ENCODE data around the gene JPH2. TPM values are rescaled to one million over a fixed set of nuclear protein-coding genes. Genes with fewer than 3 reads are reported as not detected.
A peak's percentile ranks its signal among the peaks of the same experiment; 100 is the strongest.

The JPH2 gene
- total RNA-seq, 6 donors from 2014 or later, result 3.5 to 9.2 (median 5.0) TPM

- ATAC-seq (ENCODE audit: low FRiP score in 2 of 2) (no peak), DNase-seq (no peak)
- no peaks in the 10 kb centered on the region for H3K36me3 ChIP-seq
- no peaks in the 10 kb centered on the region for H3K9me3 ChIP-seq
- H3K4me3 ChIP-seq, result no peak overlapping the region
- no peak for TF ChIP-seq CTCF (IDR thresholded peaks at IDR 0.05)
- TF ChIP-seq POLR2AphosphoS5 (IDR thresholded peaks at IDR 0.05), result no peak
- no peak for TF ChIP-seq EP300 (IDR thresholded peaks at IDR 0.05)
- TF ChIP-seq POLR2A (IDR thresholded peaks at IDR 0.05), result no peak
- peak overlapping the region in 1 of 4 donors; percentile 54 for H3K27ac ChIP-seq
- H3K27me3 ChIP-seq, result no peaks in the 10 kb centered on the region
- H3K4me1 ChIP-seq, result peaks cover 0 to 19% (median 7%) of the 10 kb centered on the region in 4 donors
- WGBS, 2 donors, result 83 to 94% methylated on average over 3 to 5 of the region's 5 CpGs
Measured at GRCh38 chr20:44075950-44076232, 111.1 kb downstream of the JPH2 start.

- 77 to 92% methylated on average over 23 of the region's 23 CpGs for WGBS, 2 donors
- Histone ChIP-seq H3K27ac (peak overlapping the region in 1 of 4 donors; percentile 54), H3K36me3 (no peaks in the 10 kb centered on the region), H3K4me1 (peaks cover 0 to 14% (median 6%) of the 10 kb centered on the region in 4 donors), H3K4me3 (no peak overlapping the region), H3K9me3 (no peaks in the 10 kb centered on the region), H3K27me3 (no peaks in the 10 kb centered on the region)
- DNase-seq (peak in 1 of 2 donors; percentile 59), ATAC-seq (ENCODE audit: low FRiP score in 2 of 2) (no peak)
- TF ChIP-seq POLR2AphosphoS5 (IDR thresholded peaks at IDR 0.05) (no peak), CTCF (IDR thresholded peaks at IDR 0.05) (no peak), POLR2A (IDR thresholded peaks at IDR 0.05) (no peak), EP300 (IDR thresholded peaks at IDR 0.05) (no peak)
Measured at GRCh38 chr20:44075191-44075949, 111.6 kb downstream of the JPH2 start.

- Histone ChIP-seq H3K4me3 (no peak overlapping the region), H3K27ac (peak overlapping the region in 1 of 4 donors; percentile 54), H3K4me1 (peaks cover 0 to 14% (median 3%) of the 10 kb centered on the region in 4 donors), H3K9me3 (no peaks in the 10 kb centered on the region), H3K36me3 (no peaks in the 10 kb centered on the region), H3K27me3 (no peaks in the 10 kb centered on the region)
- TF ChIP-seq POLR2AphosphoS5 (IDR thresholded peaks at IDR 0.05), result no peak
- no peak for TF ChIP-seq POLR2A (IDR thresholded peaks at IDR 0.05)
- TF ChIP-seq EP300 (IDR thresholded peaks at IDR 0.05), result no peak
- TF ChIP-seq CTCF (IDR thresholded peaks at IDR 0.05), result no peak
- no peak for ATAC-seq (ENCODE audit: low FRiP score in 2 of 2)
- no peak for DNase-seq
- 74 to 81% methylated on average over 12 of the region's 12 CpGs for WGBS, 2 donors
Measured at GRCh38 chr20:44074252-44075151, 112.5 kb downstream of the JPH2 start.

GRCh38 chr20:44073675-44074071, 113.3 kb downstream of the JPH2 start:
- no peak for TF ChIP-seq POLR2AphosphoS5 (IDR thresholded peaks at IDR 0.05)
- TF ChIP-seq CTCF (IDR thresholded peaks at IDR 0.05), result no peak
- no peak for TF ChIP-seq EP300 (IDR thresholded peaks at IDR 0.05)
- no peak for TF ChIP-seq POLR2A (IDR thresholded peaks at IDR 0.05)
- Histone ChIP-seq H3K27me3 (no peaks in the 10 kb centered on the region), H3K36me3 (peaks cover 0 to 4% (median 2%) of the 10 kb centered on the region in 4 donors), H3K4me1 (peaks cover 3 to 18% (median 5%) of the 10 kb centered on the region in 4 donors), H3K4me3 (no peak overlapping the region), H3K9me3 (no peaks in the 10 kb centered on the region), H3K27ac (no peak overlapping the region)
- 80 to 82% methylated on average over 6 of the region's 6 CpGs for WGBS, 2 donors
- no peak for DNase-seq
- no peak for ATAC-seq (ENCODE audit: low FRiP score in 2 of 2)
